Common myeloid progenitor, CD34-positive (primary cell): Measurements from ENCODE around the gene ARF5.

Experiments
- CTCF ChIA-PET: fragments of 350-600 bp; sonication (Branson Sonifier 250); formaldehyde crosslinking; loops from one replicate; lab custom pipeline; 2021; ENCODE audit warnings: antibody characterized with exemption; lab: Charles Lee
- POLR2A ChIA-PET: fragments of 350-600 bp; sonication (Branson Sonifier 250); formaldehyde crosslinking; loops from one replicate; lab custom pipeline; 2021; ENCODE audit warnings: antibody characterized with exemption; lab: Charles Lee
- DNase-seq, 3 donors: peaks; one replicate each; pipeline versions ENCODE4 v3.0.0 to v3.0.0-alpha.2; 2013
- H3K27ac ChIP-seq, 2 experiments: 1 replicate in 1 of 2; 2 replicates in 1 of 2; pipeline ENCODE4 v1.7.0; 2013; ENCODE audit warnings: inconsistent platforms in 2 of 2, low read length in 2 of 2, mild to moderate bottlenecking in 2 of 2, low read depth in 1 of 2, moderate library complexity in 1 of 2; ENCODE audit not compliant: severe bottlenecking in 2 of 2, insufficient read depth in 1 of 2, poor library complexity in 1 of 2
- H3K27me3 ChIP-seq, 5 experiments: replicated peaks in 2 of 5; 1 replicate in 3 of 5; 2 replicates in 2 of 5; pipeline versions ENCODE4 v1.6.1 to v1.7.0; 2013; ENCODE audit warnings: low read length in 4 of 5, mild to moderate bottlenecking in 2 of 5, moderate library complexity in 2 of 5, inconsistent platforms in 1 of 5; ENCODE audit not compliant: insufficient read depth in 5 of 5, control insufficient read depth in 4 of 5
- H3K36me3 ChIP-seq, 4 experiments: 1 replicate in 2 of 4; 2 replicates in 2 of 4; pipeline versions ENCODE4 v1.6.1 to v1.7.0; 2013; ENCODE audit warnings: low read length in 3 of 4, control low read depth in 1 of 4, mild to moderate bottlenecking in 1 of 4; ENCODE audit not compliant: control insufficient read depth in 4 of 4, insufficient read depth in 4 of 4
- H3K4me1 ChIP-seq, 4 experiments: 1 replicate in 3 of 4; 2 replicates in 1 of 4; pipeline versions ENCODE4 v1.6.1 to v1.7.1; 2013; ENCODE audit warnings: low read length in 3 of 4, mild to moderate bottlenecking in 3 of 4, control low read depth in 1 of 4, inconsistent platforms in 1 of 4, moderate library complexity in 1 of 4; ENCODE audit not compliant: control insufficient read depth in 4 of 4, insufficient read depth in 4 of 4; ENCODE audit errors: control extremely low read depth in 1 of 4
- H3K4me3 ChIP-seq, 7 experiments: 1 replicate in 4 of 7; 2 replicates in 3 of 7; pipeline versions ENCODE4 v1.5.1 to v1.7.0; 2013; ENCODE audit warnings: mild to moderate bottlenecking in 7 of 7, low read length in 6 of 7, moderate library complexity in 6 of 7, inconsistent platforms in 2 of 7, low read depth in 2 of 7, control low read depth in 1 of 7; ENCODE audit not compliant: insufficient read depth in 4 of 7, control insufficient read depth in 1 of 7; ENCODE audit errors: extremely low read depth in 1 of 7
- H3K9me3 ChIP-seq, 5 experiments: 1 replicate in 4 of 5; 2 replicates in 1 of 5; pipeline versions ENCODE4 v1.6.1 to v1.7.1; 2013; ENCODE audit warnings: low read length in 4 of 5, mild to moderate bottlenecking in 2 of 5, inconsistent platforms in 1 of 5, low read depth in 1 of 5, moderate library complexity in 1 of 5; ENCODE audit not compliant: control insufficient read depth in 4 of 5, insufficient read depth in 2 of 5; ENCODE audit errors: control extremely low read depth in 1 of 5
- WGBS: methylation state at CpG from one replicate; pipeline ENCODE4 v1.1.5; 2013; ENCODE audit not compliant: insufficient coverage; 5-methylcytosine and 5-hydroxymethylcytosine counted together

The ARF5 gene

GRCh38 chr7:127594490-127594889 lies 6.3 kb downstream of the ARF5 start:
- no peaks in the 10 kb centered on the region for H3K9me3 ChIP-seq
- POLR2A ChIA-PET: interaction anchor here (0.7 kb wide), 1 partner anchor 52 kb away, joined by 3 read pairs; no protein-coding TSS in a partner anchor
- WGBS: 0% methylated on average over 1 of the region's 1 CpG
- CTCF ChIA-PET: interaction anchor here (1.0 to 1.8 kb wide), 3 partner anchors 8 to 10 kb away, joined by 3 to 5 read pairs (median 3); partner anchors contain the start of gene GCC1
- H3K27ac ChIP-seq: peak overlapping the region in 1 of 2 experiments; percentile 7
- no peak overlapping the region for H3K4me3 ChIP-seq
- peaks cover 0 to 27% (median 13%) of the 10 kb centered on the region in 4 experiments for H3K4me1 ChIP-seq
- H3K27me3 ChIP-seq: no peaks in the 10 kb centered on the region
- peak; percentile 76 to 95 (median 93) for DNase-seq
- H3K36me3 ChIP-seq: peaks cover 10 to 22% (median 15%) of the 10 kb centered on the region in 4 experiments

DNA sequence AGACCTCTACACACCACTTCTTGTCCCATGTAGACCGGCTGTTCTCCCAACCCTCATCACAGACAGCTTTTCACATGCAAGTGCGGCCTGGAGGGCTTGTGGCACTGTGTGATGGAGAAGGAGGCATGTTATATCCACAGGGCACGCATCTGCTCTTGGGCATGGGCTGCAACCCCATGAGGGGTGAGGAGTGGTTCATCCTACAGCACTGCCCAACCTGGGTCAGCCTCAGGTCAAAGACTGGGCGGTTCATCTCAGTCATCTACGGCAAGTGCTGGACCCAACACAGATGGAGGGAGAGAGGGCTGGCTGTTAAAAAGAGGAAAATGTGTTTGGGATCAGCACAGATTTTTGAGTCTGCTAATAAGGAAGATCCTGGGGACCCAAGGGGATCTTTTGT lies 7.5 kb downstream of the ARF5 start:
- no peaks in the 10 kb centered on the region for H3K9me3 ChIP-seq
- DNase-seq: no peak
- no peak overlapping the region for H3K27ac ChIP-seq
- CTCF ChIA-PET: no interaction called here
- H3K4me1 ChIP-seq: peaks cover 0 to 23% (median 12%) of the 10 kb centered on the region in 4 experiments
- WGBS: 100% methylated on average over 3 of the region's 5 CpGs
- peaks cover 8 to 12% (median 11%) of the 10 kb centered on the region in 4 experiments for H3K36me3 ChIP-seq
- H3K4me3 ChIP-seq: no peak overlapping the region
- POLR2A ChIA-PET: no interaction called here
- H3K27me3 ChIP-seq: no peaks in the 10 kb centered on the region

DNA sequence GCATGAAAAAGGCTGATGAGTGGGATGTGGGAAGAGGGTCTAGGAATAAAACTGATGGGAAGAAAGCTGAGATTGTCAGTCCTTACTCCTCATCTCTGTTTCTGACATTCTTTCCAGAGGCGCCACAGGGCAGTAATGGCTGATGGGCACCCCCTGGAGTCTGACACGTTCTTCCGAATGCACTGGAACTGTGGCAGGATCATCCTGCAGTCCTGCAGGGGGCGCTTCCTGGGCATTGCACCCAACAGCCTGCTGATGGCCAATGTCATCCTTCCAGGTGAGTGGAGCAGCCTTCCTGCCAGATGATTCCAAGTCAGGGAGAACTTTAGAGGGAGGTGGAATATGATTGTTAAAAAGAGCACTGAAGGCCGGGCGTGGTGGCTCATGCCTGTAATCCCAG lies 10.1 kb downstream of the ARF5 start:
- Histone ChIP-seq H3K4me3 (no peak overlapping the region), H3K4me1 (peaks cover 0 to 23% (median 12%) of the 10 kb centered on the region in 4 experiments), H3K27me3 (no peaks in the 10 kb centered on the region), H3K36me3 (no peaks in the 10 kb centered on the region), H3K9me3 (no peaks in the 10 kb centered on the region), H3K27ac (no peak overlapping the region)
- WGBS: 100% methylated on average over 2 of the region's 6 CpGs
- ChIA-PET CTCF (no interaction called here), POLR2A (no interaction called here)
- no peak for DNase-seq

- Histone ChIP-seq H3K4me3 (no peak overlapping the region), H3K36me3 (no peaks in the 10 kb centered on the region), H3K27me3 (no peaks in the 10 kb centered on the region), H3K9me3 (peaks cover 0 to 3% (median 0%) of the 10 kb centered on the region in 5 experiments), H3K27ac (no peak overlapping the region), H3K4me1 (no peaks in the 10 kb centered on the region)
- ChIA-PET CTCF (interaction anchor here (0.5 kb wide), 1 partner anchor 29 kb away, joined by 4 read pairs; no protein-coding TSS in a partner anchor), POLR2A (no interaction called here)
- DNase-seq: no peak
- 91% methylated on average over 3 of the region's 3 CpGs for WGBS
These were observed 12.7 kb downstream of the ARF5 start for GRCh38 chr7:127600885-127601284.

DNA sequence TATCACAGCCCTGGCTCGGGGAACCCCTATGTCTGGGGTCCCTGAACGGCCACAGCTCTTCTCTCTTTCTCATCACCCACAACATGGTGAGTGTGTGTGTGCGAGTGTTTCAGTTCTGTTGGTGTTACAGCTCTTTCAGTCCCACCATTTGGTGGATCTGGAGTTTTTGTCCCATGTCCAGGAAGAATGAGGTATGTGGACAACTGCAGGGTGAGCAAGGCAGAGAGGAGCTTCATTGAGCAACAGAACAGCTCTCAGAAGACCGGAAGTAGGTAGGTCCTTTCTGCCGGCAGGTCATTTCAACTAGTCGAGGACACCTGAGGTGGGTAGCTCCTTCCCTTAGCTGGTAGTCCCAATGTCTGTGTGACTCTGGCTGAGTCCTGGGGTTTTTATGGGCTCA lies 20.2 kb downstream of the ARF5 start:
- CTCF ChIA-PET: no interaction called here

GRCh38 chr7:127609297-127609696 lies 21.1 kb downstream of the ARF5 start:
- POLR2A ChIA-PET: no interaction called here
- peaks cover 0 to 16% (median 8%) of the 10 kb centered on the region in 5 experiments for H3K9me3 ChIP-seq
- H3K27ac ChIP-seq: no peak overlapping the region
- 100% methylated on average over 3 of the region's 6 CpGs for WGBS
- no peak overlapping the region for H3K4me3 ChIP-seq
- no peak for DNase-seq
- H3K27me3 ChIP-seq: peaks cover 0 to 7% (median 3%) of the 10 kb centered on the region in 5 experiments
- CTCF ChIA-PET: no interaction called here
- H3K4me1 ChIP-seq: no peaks in the 10 kb centered on the region
- H3K36me3 ChIP-seq: no peaks in the 10 kb centered on the region

More for the DNA sequence above, 20.2 kb downstream of the ARF5 start:
- WGBS: 100% methylated on average over 3 of the region's 6 CpGs
- H3K4me1 ChIP-seq: no peaks in the 10 kb centered on the region
- H3K36me3 ChIP-seq: no peaks in the 10 kb centered on the region
- H3K9me3 ChIP-seq: peaks cover 0 to 17% (median 8%) of the 10 kb centered on the region in 5 experiments
- no peak overlapping the region for H3K27ac ChIP-seq
- H3K27me3 ChIP-seq: peaks cover 0 to 4% (median 2%) of the 10 kb centered on the region in 5 experiments
- no peak overlapping the region for H3K4me3 ChIP-seq
- POLR2A ChIA-PET: no interaction called here
- DNase-seq: no peak

GRCh38 chr7:127612263-127612662 lies 24.1 kb downstream of the ARF5 start:
- Histone ChIP-seq H3K27me3 (peaks cover 0 to 30% (median 14%) of the 10 kb centered on the region in 5 experiments), H3K36me3 (no peaks in the 10 kb centered on the region), H3K27ac (no peak overlapping the region), H3K4me1 (no peaks in the 10 kb centered on the region), H3K9me3 (peaks cover 0 to 16% (median 8%) of the 10 kb centered on the region in 5 experiments), H3K4me3 (no peak overlapping the region)
- DNase-seq: no peak
- WGBS: 80% methylated on average over 1 of the region's 1 CpG
- ChIA-PET POLR2A (no interaction called here), CTCF (no interaction called here)
